Measurements from ENCODE around the gene TXK. TPM values are rescaled to one million over a fixed set of nuclear protein-coding genes. Genes with fewer than 3 reads are reported as not detected.

The TXK gene
- total RNA-seq, 2 donors from 2014 or later, result 0.46 to 4.8 TPM

GRCh38 chr4:48044298-48044697 is 89.8 kb downstream of the TXK start:
- Histone ChIP-seq H3K36me3 (no peaks in the 10 kb centered on the region), H3K4me3 (no peak overlapping the region), H3K4me1 (replicated peaks) (no peaks in the 10 kb centered on the region), H3K27me3 (replicated peaks; ENCODE audit: insufficient read depth) (no peaks in the 10 kb centered on the region), H3K9me3 (no peaks in the 10 kb centered on the region), H3K27ac (no peak overlapping the region)
- TF ChIP-seq POLR2A (IDR thresholded peaks at IDR 0.05), result no peak
- no peak for TF ChIP-seq POLR2AphosphoS5 (IDR thresholded peaks at IDR 0.05)
- DNase-seq (ENCODE audit: low spot score), result no peak
- intact Hi-C loops (cut with DNase I), result no loop called here
- 86% methylated on average over 2 of the region's 2 CpGs for WGBS

DNA sequence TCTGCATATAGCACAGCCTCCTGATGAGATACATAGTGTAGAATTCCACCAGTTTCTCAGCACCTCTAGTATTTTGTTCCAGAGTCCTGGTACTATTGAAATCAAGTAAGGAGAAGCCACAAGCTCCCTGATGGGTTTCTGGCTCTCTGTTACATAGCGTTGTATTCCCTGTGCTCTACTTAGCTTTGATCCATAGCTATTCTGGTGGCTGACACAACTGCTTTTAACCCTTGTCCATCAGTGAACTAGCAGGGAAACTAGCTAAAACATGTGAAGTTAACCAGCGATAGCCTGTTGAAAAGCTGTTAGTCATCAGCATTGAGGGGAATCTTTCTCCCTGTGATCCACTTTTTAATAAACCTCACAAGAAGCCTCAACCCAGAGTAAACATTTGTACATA is 90.5 kb downstream of the TXK start:
- WGBS, result 51% methylated on average over 2 of the region's 2 CpGs
- Histone ChIP-seq H3K36me3 (no peaks in the 10 kb centered on the region), H3K9me3 (no peaks in the 10 kb centered on the region), H3K27me3 (replicated peaks; ENCODE audit: insufficient read depth) (no peaks in the 10 kb centered on the region), H3K4me3 (no peak overlapping the region), H3K27ac (no peak overlapping the region), H3K4me1 (replicated peaks) (no peaks in the 10 kb centered on the region)
- intact Hi-C loops (cut with DNase I), result no loop called here
- TF ChIP-seq POLR2A (IDR thresholded peaks at IDR 0.05) (no peak), POLR2AphosphoS5 (IDR thresholded peaks at IDR 0.05) (no peak)
- TF ChIP-seq, protein P1, sequence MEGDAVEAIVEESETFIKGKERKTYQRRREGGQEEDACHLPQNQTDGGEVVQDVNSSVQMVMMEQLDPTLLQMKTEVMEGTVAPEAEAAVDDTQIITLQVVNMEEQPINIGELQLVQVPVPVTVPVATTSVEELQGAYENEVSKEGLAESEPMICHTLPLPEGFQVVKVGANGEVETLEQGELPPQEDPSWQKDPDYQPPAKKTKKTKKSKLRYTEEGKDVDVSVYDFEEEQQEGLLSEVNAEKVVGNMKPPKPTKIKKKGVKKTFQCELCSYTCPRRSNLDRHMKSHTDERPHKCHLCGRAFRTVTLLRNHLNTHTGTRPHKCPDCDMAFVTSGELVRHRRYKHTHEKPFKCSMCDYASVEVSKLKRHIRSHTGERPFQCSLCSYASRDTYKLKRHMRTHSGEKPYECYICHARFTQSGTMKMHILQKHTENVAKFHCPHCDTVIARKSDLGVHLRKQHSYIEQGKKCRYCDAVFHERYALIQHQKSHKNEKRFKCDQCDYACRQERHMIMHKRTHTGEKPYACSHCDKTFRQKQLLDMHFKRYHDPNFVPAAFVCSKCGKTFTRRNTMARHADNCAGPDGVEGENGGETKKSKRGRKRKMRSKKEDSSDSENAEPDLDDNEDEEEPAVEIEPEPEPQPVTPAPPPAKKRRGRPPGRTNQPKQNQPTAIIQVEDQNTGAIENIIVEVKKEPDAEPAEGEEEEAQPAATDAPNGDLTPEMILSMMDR (IDR thresholded peaks at IDR 0.05), result no peak
- no peak for DNase-seq (ENCODE audit: low spot score)

DNA sequence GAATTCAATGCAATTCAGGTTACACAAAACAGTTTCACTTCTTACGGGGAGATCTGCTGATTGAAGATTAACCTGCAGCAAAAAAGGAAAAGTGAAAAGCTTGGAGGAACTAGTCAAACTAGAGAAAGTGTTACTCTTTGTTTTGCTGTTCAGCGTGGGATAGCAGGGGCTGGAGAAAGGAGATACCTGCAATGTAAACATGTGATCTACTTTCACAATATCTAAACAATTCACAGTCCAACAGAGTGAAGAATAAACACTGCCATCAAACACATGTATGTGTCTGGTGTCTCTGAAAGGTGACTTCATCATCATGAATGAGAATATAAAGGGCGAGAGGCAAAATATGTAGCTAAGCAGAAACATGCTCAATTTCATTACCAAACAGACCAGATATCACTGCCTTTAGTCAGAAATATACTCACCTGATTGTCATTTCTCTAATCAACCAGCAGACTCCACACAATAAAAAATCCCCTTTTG is 91.0 kb downstream of the TXK start:
- TF ChIP-seq POLR2A (IDR thresholded peaks at IDR 0.05) (no peak), POLR2AphosphoS5 (IDR thresholded peaks at IDR 0.05) (no peak)
- Histone ChIP-seq H3K27me3 (replicated peaks; ENCODE audit: insufficient read depth) (no peaks in the 10 kb centered on the region), H3K4me3 (no peak overlapping the region), H3K4me1 (replicated peaks) (no peaks in the 10 kb centered on the region), H3K36me3 (no peaks in the 10 kb centered on the region), H3K9me3 (no peaks in the 10 kb centered on the region), H3K27ac (no peak overlapping the region)
- intact Hi-C loops (cut with DNase I), result no loop called here
- 41% methylated on average over 3 of the region's 3 CpGs for WGBS
- DNase-seq (ENCODE audit: low spot score), result no peak

- Histone ChIP-seq H3K27me3 (replicated peaks; ENCODE audit: insufficient read depth) (no peaks in the 10 kb centered on the region), H3K27ac (no peak overlapping the region), H3K36me3 (no peaks in the 10 kb centered on the region), H3K9me3 (no peaks in the 10 kb centered on the region), H3K4me1 (replicated peaks) (no peaks in the 10 kb centered on the region), H3K4me3 (no peak overlapping the region)
- intact Hi-C loops (cut with DNase I), result no loop called here
- DNase-seq (ENCODE audit: low spot score), result no peak
- TF ChIP-seq POLR2AphosphoS5 (IDR thresholded peaks at IDR 0.05), result no peak
- WGBS, result 86% methylated on average over 4 of the region's 4 CpGs
Observed at GRCh38 chr4:48041535-48042137, 92.4 kb downstream of the TXK start.

DNA sequence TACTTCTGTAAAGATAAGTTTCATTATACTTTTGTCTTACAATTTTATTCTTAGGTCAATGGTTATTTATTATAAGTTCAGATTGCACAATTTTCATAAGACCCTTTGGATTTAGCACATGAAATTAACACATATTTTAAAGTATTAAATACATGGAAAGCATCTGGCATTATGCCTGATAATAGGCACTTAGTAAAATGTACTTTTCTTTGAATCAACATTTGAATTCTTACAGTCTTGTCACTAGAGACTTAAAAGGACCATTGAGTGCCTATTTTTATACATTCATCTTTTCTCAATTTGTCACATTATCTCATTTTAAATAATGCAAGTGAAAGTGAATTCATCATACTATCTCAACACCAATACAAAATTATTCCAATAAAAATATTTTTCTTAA is 94.5 kb downstream of the TXK start:
- Histone ChIP-seq H3K4me3 (no peak overlapping the region), H3K36me3 (no peaks in the 10 kb centered on the region), H3K27ac (no peak overlapping the region), H3K9me3 (no peaks in the 10 kb centered on the region), H3K27me3 (replicated peaks; ENCODE audit: insufficient read depth) (no peaks in the 10 kb centered on the region), H3K4me1 (replicated peaks) (no peaks in the 10 kb centered on the region)
- intact Hi-C loops (cut with DNase I), result no loop called here
- no peak for DNase-seq (ENCODE audit: low spot score)
- TF ChIP-seq POLR2AphosphoS5 (IDR thresholded peaks at IDR 0.05), result no peak

DNA sequence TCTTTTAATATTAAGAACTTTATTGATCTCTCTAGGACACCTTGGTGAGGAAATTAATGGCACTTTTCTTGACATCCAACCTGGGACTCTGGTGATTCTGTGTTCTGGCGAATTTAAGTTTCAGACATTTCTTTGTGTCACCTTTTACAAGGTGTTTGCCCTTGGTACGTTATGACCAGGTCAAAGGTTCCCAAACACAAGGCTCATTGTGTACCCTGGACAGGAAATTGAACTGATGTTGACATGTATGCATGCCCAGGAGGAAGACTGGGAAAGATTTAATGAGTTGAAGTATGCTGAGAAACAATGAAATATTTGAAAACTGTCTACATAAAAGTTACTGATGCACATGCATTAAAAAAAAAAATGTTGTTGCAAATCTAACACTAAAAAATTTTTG is 95.4 kb downstream of the TXK start:
- Histone ChIP-seq H3K4me1 (replicated peaks) (no peaks in the 10 kb centered on the region), H3K27ac (no peak overlapping the region), H3K36me3 (no peaks in the 10 kb centered on the region), H3K9me3 (no peaks in the 10 kb centered on the region), H3K27me3 (replicated peaks; ENCODE audit: insufficient read depth) (no peaks in the 10 kb centered on the region), H3K4me3 (no peak overlapping the region)
- TF ChIP-seq POLR2AphosphoS5 (IDR thresholded peaks at IDR 0.05), result no peak
- intact Hi-C loops (cut with DNase I), result no loop called here
- WGBS, result 10% methylated on average over 2 of the region's 2 CpGs
- no peak for DNase-seq (ENCODE audit: low spot score)

- no peak overlapping the region for H3K4me3 ChIP-seq
- H3K9me3 ChIP-seq, result no peaks in the 10 kb centered on the region
- intact Hi-C loops (cut with DNase I), result no loop called here
- no peak for TF ChIP-seq POLR2A (IDR thresholded peaks at IDR 0.05)
- TF ChIP-seq, protein P1 (IDR thresholded peaks at IDR 0.05), result no peak
- TF ChIP-seq POLR2AphosphoS5 (IDR thresholded peaks at IDR 0.05), result no peak
- 57% methylated on average over 2 of the region's 2 CpGs for WGBS
- no peaks in the 10 kb centered on the region for H3K4me1 ChIP-seq (replicated peaks)
- H3K36me3 ChIP-seq, result no peaks in the 10 kb centered on the region
- H3K27me3 ChIP-seq (replicated peaks; ENCODE audit: insufficient read depth), result no peaks in the 10 kb centered on the region
- no peak for DNase-seq (ENCODE audit: low spot score)
- H3K27ac ChIP-seq, result no peak overlapping the region
Observed at GRCh38 chr4:48037117-48037462, 97.0 kb downstream of the TXK start.

Data from prostate gland (tissue), 2 donors.